K562 (cell line): Measurements from ENCODE around the gene SYMPK. TPM values are rescaled to one million over a fixed set of nuclear protein-coding genes. Genes with fewer than 3 reads are reported as not detected.
A peak's percentile ranks its signal among the peaks of the same experiment; 100 is the strongest.

ENCODE experiments used
- BCLAF1 ChIP-seq, 2 experiments: fragments of 450-650 bp in 1 of 2; IDR thresholded peaks; 2 replicates each; pipeline ENCODE4 v1.6.1; 2011 to 2017; ENCODE audit warnings: low read depth in 2 of 2, antibody characterized with exemption in 1 of 2, borderline replicate concordance in 1 of 2, low read length in 1 of 2, mild to moderate bottlenecking in 1 of 2, mixed read lengths in 1 of 2; ENCODE audit not compliant: control insufficient read depth in 1 of 2
- BMI1 ChIP-seq: fragments of 150-350 bp; IDR thresholded peaks from 2 replicates; pipeline ENCODE4 v1.6.1; 2014; ENCODE audit warnings: low read length
- BRF1 ChIP-seq: IDR thresholded peaks from 3 replicates; pipeline ENCODE4 v1.6.1; 2011; ENCODE audit warnings: borderline replicate concordance, mild to moderate bottlenecking; ENCODE audit not compliant: insufficient read length; ENCODE audit errors: extremely low read depth
- CC2D1A ChIP-seq: fragments of 450-650 bp; IDR thresholded peaks from 2 replicates; pipeline ENCODE4 v1.6.1; 2017; ENCODE audit warnings: mild to moderate bottlenecking
- LARP7 ChIP-seq: fragments of 450-650 bp; IDR thresholded peaks from 2 replicates; pipeline ENCODE4 v1.6.1; 2016
- ZBTB33 ChIP-seq: sonication (generic); formaldehyde crosslinking; IDR thresholded peaks from 2 replicates; pipeline ENCODE4 v1.8.1; 2023; ENCODE audit warnings: mild to moderate bottlenecking, missing genetic modification reagents
- ZKSCAN3 ChIP-seq: fragments of 250-450 bp; sonication (Bioruptor Pico); IDR thresholded peaks from 2 replicates; pipeline ENCODE4 v1.4.0; 2020
- ZNF133 ChIP-seq: fragments of 250-450 bp; sonication (Bioruptor Pico); IDR thresholded peaks from 2 replicates; pipeline ENCODE4 v1.4.0; 2020; ENCODE audit warnings: mild to moderate bottlenecking
- ZNF224 ChIP-seq: sonication (generic); formaldehyde crosslinking; IDR thresholded peaks from 2 replicates; pipeline ENCODE4 v1.8.0; 2022; ENCODE audit warnings: mild to moderate bottlenecking, missing genetic modification reagents
- ZNF274 ChIP-seq: IDR thresholded peaks from 2 replicates; pipeline ENCODE4 v1.6.1; 2011; ENCODE audit warnings: low read depth, mild to moderate bottlenecking, low read length, moderate library complexity, borderline replicate concordance
- ZNF347 ChIP-seq: fragments of 450-650 bp; formaldehyde crosslinking; IDR thresholded peaks from 2 replicates; pipeline ENCODE4 v1.4.0; 2020; ENCODE audit warnings: low read depth, mild to moderate bottlenecking, moderate library complexity
- ZNF584 ChIP-seq: fragments of 200-800 bp; sonication (Bioruptor generic); IDR thresholded peaks from 2 replicates; pipeline ENCODE4 v1.6.1; 2016; ENCODE audit warnings: low read depth, mild to moderate bottlenecking, missing genetic modification characterization, missing compliant biosample characterization
- ZNF707 ChIP-seq: fragments of 250-450 bp; sonication (Bioruptor Pico); conservative IDR thresholded peaks from 2 replicates; pipeline ENCODE4 v1.8.0; 2022; ENCODE audit warnings: inconsistent platforms, mild to moderate bottlenecking, moderate library complexity
- ZNF79 ChIP-seq: fragments of 250-450 bp; sonication (Bioruptor Pico); IDR thresholded peaks from 2 replicates; pipeline ENCODE4 v1.4.0; 2020; ENCODE audit warnings: low read depth, mild to moderate bottlenecking, moderate library complexity
- polyA plus RNA-seq, 8 experiments: library from polyadenylated mRNA; depleted of rRNA in 4 of 8; stranded (reverse) in 5 of 8; unstranded in 3 of 8; fragments of >200 nt; fragmentation: Nextera tagmentation in 2 of 8; fragmentation: Illumina TruSeq in 1 of 8; extraction: Ambion mirVana in 2 of 8; extraction: Trizol in 1 of 8; gene quantifications; 2 replicates each; pipeline versions ENCODE4 v1.2.1 to v1.2.3, GENCODE V29; 2011 to 2014; ENCODE audit warnings: inconsistent platforms in 1 of 8, missing spikeins in 1 of 8
- total RNA-seq, 7 experiments: library from RNA; depleted of rRNA in 6 of 7; stranded (reverse); fragments of >200 nt in 6 of 7; fragmentation: Illumina TruSeq in 2 of 7; extraction: Trizol in 2 of 7; gene quantifications; 2 replicates each; pipeline versions ENCODE4 v1.2.1 to v1.2.3, GENCODE V29; 2011 to 2021; ENCODE audit warnings: low replicate concordance in 1 of 7
- TF ChIP-seq, protein P1 (sequence below): fragments of 450-650 bp; formaldehyde crosslinking; IDR thresholded peaks from 2 replicates; pipeline ENCODE4 v1.4.0; 2022; ENCODE audit warnings: missing genetic modification characterization
- TF ChIP-seq, protein P2 (sequence below): fragments of 450-650 bp; formaldehyde crosslinking; conservative IDR thresholded peaks from 2 replicates; pipeline ENCODE4 v1.4.0; 2022; ENCODE audit warnings: mild to moderate bottlenecking, missing genetic modification characterization

Gene SYMPK
- total and polyA plus RNA-seq, 9 of the 15 experiments (the other 6 are each of a cell fraction or from before 2014, with no cell fraction given) = 0.73 to 95.5 (median 58.4) TPM

GRCh38 chr19:45886427-45887199 is 23.7 kb upstream of the SYMPK start (continued):
- TF ChIP-seq ZNF707 (no peak), ZBTB33 (CRISPR knock-in tag) (no peak; the same call in 1 of the 2 replicates), CC2D1A (no peak), ZNF224 (no peak), LARP7 (no peak), ZNF133 (CRISPR knock-in tag) (no peak), BRF1 (no peak), ZNF79 (CRISPR knock-in tag) (no peak), BCLAF1 (IDR thresholded peaks at IDR 0.05; ENCODE audit: borderline replicate concordance in 1 of 2, control insufficient read depth in 1 of 2, low read depth in 2 of 2, low read length in 1 of 2) (no peak), ZNF274 (no peak), BMI1 (no peak), ZKSCAN3 (CRISPR knock-in tag) (no peak), ZNF347 (no peak), ZNF584 (peak; percentile 65; the same call in 1 of the 2 replicates)
- TF ChIP-seq, protein P1, sequence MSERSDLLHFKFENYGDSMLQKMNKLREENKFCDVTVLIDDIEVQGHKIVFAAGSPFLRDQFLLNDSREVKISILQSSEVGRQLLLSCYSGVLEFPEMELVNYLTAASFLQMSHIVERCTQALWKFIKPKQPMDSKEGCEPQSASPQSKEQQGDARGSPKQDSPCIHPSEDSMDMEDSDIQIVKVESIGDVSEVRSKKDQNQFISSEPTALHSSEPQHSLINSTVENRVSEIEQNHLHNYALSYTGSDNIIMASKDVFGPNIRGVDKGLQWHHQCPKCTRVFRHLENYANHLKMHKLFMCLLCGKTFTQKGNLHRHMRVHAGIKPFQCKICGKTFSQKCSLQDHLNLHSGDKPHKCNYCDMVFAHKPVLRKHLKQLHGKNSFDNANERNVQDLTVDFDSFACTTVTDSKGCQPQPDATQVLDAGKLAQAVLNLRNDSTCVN = no peak
- TF ChIP-seq, protein P2, sequence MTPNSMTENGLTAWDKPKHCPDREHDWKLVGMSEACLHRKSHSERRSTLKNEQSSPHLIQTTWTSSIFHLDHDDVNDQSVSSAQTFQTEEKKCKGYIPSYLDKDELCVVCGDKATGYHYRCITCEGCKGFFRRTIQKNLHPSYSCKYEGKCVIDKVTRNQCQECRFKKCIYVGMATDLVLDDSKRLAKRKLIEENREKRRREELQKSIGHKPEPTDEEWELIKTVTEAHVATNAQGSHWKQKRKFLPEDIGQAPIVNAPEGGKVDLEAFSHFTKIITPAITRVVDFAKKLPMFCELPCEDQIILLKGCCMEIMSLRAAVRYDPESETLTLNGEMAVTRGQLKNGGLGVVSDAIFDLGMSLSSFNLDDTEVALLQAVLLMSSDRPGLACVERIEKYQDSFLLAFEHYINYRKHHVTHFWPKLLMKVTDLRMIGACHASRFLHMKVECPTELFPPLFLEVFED = 0 out of 2 replicates have a peak, but pooled peaks have one; percentile 71
